ENCODE results near the gene PRSS57. TPM values are rescaled to one million over a fixed set of nuclear protein-coding genes. Genes with fewer than 3 reads are reported as not detected.

PRSS57 gene
- total RNA-seq, 1 experiment from 2014 or later: not detected

- Histone ChIP-seq H3K27me3 (replicated peaks; ENCODE audit: insufficient read depth, low read depth, low read length, poor library complexity) (no peaks in the 10 kb centered on the region), H3K36me3 (ENCODE audit: insufficient read depth, low read length, poor library complexity, severe bottlenecking) (no peaks in the 10 kb centered on the region), H3K27ac (ENCODE audit: low read depth, low read length, poor library complexity, severe bottlenecking) (no peak overlapping the region), H3K9me3 (ENCODE audit: low read depth, low read length, poor library complexity, severe bottlenecking) (no peaks in the 10 kb centered on the region), H3K4me1 (ENCODE audit: insufficient read depth, low read length, poor library complexity, severe bottlenecking) (no peaks in the 10 kb centered on the region), H3K4me3 (ENCODE audit: low read depth, low read length, poor library complexity, severe bottlenecking) (peak overlapping the region; percentile 53)
- ChIA-PET CTCF (no interaction called here), POLR2A (ENCODE audit: low non-redundant PET) (no interaction called here)
- TF ChIP-seq CTCF (conservative IDR thresholded peaks at IDR 0.05; ENCODE audit: low read depth, low read length): no peak
- no peak for TF ChIP-seq EZH2 (IDR thresholded peaks at IDR 0.05; ENCODE audit: borderline replicate concordance, low read depth, low read length, poor library complexity, severe bottlenecking)
- BruUV-seq (replicated peaks): no TSS peak
- no peak for DNase-seq (ENCODE audit: low spot score)
- intact Hi-C loops (cut with micrococcal nuclease; ENCODE audit: unreplicated experiment): no loop called here
Measured at GRCh38 chr19:638906-639252, 56.4 kb downstream of the PRSS57 start.

Other genes with a start within 250 kb of the PRSS57 start
- gene SHC2, start 234.4 kb downstream of the PRSS57 start, total RNA-seq (2021): 1.1 and 2.0 TPM in 2 replicates
- 0.59 and 0.84 TPM in 2 replicates for gene MADCAM1, start 199.0 kb downstream of the PRSS57 start, total RNA-seq (2021)
- gene TPGS1, start 188.0 kb downstream of the PRSS57 start, total RNA-seq (2021): 20.7 and 22.2 TPM in 2 replicates
- 109 and 113 TPM in 2 replicates for gene CDC34, start 163.7 kb downstream of the PRSS57 start, total RNA-seq (2021)
- gene GZMM, start 151.4 kb downstream of the PRSS57 start, total RNA-seq (2021): 1.0 and 2.5 TPM in 2 replicates
- 865 TPM in 2 replicates for gene BSG, start 122.9 kb downstream of the PRSS57 start, total RNA-seq (2021)
- 13.1 and 15.7 TPM in 2 replicates for gene HCN2, start 105.6 kb downstream of the PRSS57 start, total RNA-seq (2021)
- 100 and 107 TPM in 2 replicates for gene POLRMT, start 61.9 kb downstream of the PRSS57 start, total RNA-seq (2021)
- 0.19 and 0.57 TPM in 2 replicates for gene FGF22, start 55.6 kb downstream of the PRSS57 start, total RNA-seq (2021)
- 90.2 and 93.3 TPM in 2 replicates for gene RNF126, start 32.2 kb downstream of the PRSS57 start, total RNA-seq (2021)
- gene FSTL3, start 19.1 kb downstream of the PRSS57 start, total RNA-seq (2021): 5.9 and 6.0 TPM in 2 replicates
- gene PALM, start 13.5 kb upstream of the PRSS57 start, total RNA-seq (2021): 21.2 and 40.3 TPM in 2 replicates
- 0.11 TPM in 1 of 2 replicates, not detected in the other for gene MISP, start 55.7 kb upstream of the PRSS57 start, total RNA-seq (2021)
- 713 and 800 TPM in 2 replicates for gene PTBP1, start 102.0 kb upstream of the PRSS57 start, total RNA-seq (2021)
- gene PLPPR3, start 126.5 kb upstream of the PRSS57 start, total RNA-seq (2021): 13.3 and 20.1 TPM in 2 replicates
- not detected in 2 replicates for gene AZU1, start 132.4 kb upstream of the PRSS57 start, total RNA-seq (2021)
- not detected in 2 replicates for gene PRTN3, start 145.5 kb upstream of the PRSS57 start, total RNA-seq (2021)
- not detected in 2 replicates for gene ELANE, start 156.9 kb upstream of the PRSS57 start, total RNA-seq (2021)
- gene CFD, start 164.2 kb upstream of the PRSS57 start, total RNA-seq (2021): 1.1 and 1.4 TPM in 2 replicates
- gene MED16, start 197.7 kb upstream of the PRSS57 start, total RNA-seq (2021): 83.0 and 86.3 TPM in 2 replicates
- not detected in 2 replicates for gene RNU6-9, start 198.0 kb upstream of the PRSS57 start, total RNA-seq (2021)
- gene R3HDM4, start 217.8 kb upstream of the PRSS57 start, total RNA-seq (2021): 39.3 and 45.5 TPM in 2 replicates
- gene KISS1R, start 221.9 kb upstream of the PRSS57 start, total RNA-seq (2021): 0.20 TPM in 1 of 2 replicates, not detected in the other
- gene ARID3A, start 230.6 kb upstream of the PRSS57 start, total RNA-seq (2021): 19.6 and 26.3 TPM in 2 replicates

All from A673 (cell line).